Measurements from ENCODE around the gene GRB2. TPM values are rescaled to one million over a fixed set of nuclear protein-coding genes. Genes with fewer than 3 reads are reported as not detected.
"Not testable (repeated sequence)": the region's sequence is repeated elsewhere in the genome, so short reads cannot be mapped to it uniquely, and the experiment has no call there.

Gene GRB2
- total RNA-seq, 1 experiment from 2014 or later = 133 TPM

- DNase-seq (ENCODE audit: low read depth) = no peak
These were observed 86.8 kb downstream of the GRB2 start for GRCh38 chr17:75318615-75319222.

DNA sequence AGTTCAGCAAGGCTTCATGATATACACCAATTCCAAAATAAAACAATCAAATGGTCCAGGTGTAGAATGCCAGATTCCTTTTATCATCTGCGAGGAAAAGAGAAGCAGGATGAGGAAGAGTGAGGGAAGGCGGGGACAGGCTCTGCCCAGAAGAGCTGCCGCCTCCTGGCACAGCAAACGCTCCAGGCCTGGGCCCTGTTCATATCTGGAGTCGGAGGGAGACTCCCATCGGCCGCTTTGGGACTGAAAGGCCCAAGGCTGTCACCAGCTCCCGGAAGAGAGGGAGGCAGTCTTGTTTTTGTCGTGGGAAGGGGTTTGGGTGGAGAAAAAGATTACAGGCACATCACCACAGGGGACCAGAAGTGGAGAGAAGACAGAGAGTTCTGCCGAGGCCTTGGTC is 87.3 kb downstream of the GRB2 start:
- no peak for DNase-seq (ENCODE audit: low read depth)

GRCh38 chr17:75317671-75318070 is 87.8 kb downstream of the GRB2 start:
- no peak for DNase-seq (ENCODE audit: low read depth)

DNA sequence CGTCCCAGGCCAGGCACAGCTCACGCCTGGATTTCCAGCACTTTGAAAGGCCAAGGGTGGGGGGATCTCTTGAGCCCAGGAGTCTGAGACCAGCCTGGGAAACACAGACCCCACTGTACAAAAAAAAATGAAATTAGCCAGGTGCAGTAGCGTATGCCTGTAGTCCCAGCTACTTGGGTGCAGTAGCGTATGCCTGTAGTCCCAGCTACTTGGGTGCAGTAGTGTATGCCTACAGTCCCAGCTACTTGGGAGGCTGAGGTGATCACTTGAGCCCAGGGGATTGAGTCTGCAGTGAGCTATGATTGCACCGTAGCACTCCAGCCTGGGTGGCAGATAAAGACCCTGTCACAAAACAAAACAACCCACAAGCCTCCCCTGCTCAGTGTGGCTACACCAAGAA is 89.2 kb downstream of the GRB2 start:
- no peak for DNase-seq (ENCODE audit: low read depth)

DNA sequence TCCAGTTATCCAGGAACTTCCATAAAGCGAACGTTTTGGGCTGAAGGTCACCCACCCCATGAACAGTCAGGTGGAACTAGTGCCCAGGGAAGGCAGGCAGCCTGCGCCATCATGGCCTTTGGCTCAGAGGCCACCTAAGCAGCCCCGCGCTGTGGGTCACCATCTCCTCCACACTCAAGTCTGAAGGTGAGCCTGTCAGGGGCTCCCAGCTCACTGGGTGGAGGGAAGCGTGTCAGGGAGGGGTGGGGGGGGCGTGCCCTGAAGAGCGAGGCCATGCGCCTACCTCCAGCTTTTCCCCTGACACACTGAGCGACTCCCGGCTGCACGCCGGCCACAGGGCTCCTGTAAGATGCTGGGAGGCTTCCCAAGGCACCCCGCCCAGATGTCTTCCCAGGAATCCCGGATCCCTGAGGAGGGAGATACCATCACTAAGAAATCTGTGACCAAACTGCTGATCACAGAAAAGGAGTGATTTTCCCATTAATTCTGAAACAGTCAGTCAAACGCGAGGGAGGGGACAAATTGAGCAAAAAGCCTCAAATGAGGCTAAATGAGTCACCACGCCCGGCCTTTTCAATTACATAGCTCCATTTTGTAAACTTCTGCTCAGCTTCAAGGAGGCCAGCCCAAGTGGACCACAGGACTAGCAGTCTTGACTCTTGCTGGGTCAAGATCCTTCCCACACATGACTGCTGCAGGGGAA is 89.8 kb downstream of the GRB2 start:
- DNase-seq (ENCODE audit: low read depth) = no peak

DNA sequence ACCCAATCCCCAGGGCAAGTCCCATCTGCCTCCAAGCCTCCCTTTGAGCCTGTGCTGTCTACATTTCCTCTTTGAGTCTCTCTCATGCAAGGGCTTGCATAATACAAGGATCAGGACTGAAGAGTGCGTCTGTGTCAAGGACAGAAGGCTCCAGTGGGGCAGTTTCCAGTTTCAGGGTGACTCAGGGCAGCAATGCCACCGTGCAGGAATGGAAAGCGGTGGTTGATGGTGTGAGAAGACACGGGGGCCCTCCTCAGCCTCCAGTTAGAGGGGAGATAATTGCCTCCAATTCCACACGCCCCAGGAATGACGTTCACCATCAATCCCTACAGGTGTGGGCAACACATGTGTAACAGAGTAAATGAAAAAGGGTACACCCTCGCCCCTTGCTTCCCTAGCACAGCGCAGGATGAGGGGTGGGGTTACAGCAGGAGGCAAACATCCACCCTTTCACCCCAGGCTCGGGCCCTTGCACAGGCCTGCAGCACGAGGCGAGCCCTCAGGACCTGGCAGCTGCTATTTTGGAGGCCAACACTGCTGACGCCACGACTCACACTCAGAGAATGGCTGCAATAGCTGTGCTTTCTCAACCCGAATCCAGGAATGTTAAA is 91.4 kb downstream of the GRB2 start:
- no peak for DNase-seq (ENCODE audit: low read depth)

- DNase-seq (ENCODE audit: low read depth) = no peak
These were observed 96.5 kb downstream of the GRB2 start for GRCh38 chr17:75308732-75309629.

DNA sequence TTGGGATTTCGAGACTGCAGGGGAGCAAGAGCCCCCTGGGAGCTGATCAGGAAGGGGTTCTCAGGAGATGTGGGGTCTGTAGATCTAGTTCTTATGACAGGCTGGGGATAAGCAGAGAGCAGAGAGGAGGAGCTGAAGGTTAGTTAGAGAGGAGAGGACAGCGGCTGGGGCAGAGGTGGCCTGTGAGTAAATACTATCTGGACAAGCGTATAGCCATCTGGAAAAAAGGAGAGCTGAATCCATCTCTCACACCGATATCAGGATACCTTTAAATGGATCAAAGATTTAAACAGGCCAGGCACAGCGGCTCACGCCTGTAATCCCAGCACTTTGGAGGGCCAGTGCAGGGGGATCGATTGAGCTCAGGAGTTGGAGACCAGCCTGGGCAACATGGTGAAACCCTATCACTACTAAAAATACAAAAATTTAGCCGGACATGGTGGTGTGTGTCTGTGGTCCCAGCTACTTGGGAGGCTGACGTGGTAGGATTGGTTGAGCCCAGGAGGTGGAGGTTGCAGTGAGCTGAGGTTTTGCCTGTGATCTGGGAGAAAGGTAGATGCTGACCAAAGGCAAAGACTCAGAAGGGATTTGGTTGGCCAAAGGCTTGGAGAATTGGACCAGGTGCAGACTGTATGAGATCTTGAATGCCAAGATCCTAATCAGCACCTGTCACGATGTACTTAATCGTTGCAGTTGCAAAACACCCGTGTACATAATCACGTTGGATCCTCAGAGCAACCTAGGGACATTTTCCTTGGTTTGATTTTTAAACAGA is 97.3 kb downstream of the GRB2 start:
- DNase-seq (ENCODE audit: low read depth) = no peak

DNA sequence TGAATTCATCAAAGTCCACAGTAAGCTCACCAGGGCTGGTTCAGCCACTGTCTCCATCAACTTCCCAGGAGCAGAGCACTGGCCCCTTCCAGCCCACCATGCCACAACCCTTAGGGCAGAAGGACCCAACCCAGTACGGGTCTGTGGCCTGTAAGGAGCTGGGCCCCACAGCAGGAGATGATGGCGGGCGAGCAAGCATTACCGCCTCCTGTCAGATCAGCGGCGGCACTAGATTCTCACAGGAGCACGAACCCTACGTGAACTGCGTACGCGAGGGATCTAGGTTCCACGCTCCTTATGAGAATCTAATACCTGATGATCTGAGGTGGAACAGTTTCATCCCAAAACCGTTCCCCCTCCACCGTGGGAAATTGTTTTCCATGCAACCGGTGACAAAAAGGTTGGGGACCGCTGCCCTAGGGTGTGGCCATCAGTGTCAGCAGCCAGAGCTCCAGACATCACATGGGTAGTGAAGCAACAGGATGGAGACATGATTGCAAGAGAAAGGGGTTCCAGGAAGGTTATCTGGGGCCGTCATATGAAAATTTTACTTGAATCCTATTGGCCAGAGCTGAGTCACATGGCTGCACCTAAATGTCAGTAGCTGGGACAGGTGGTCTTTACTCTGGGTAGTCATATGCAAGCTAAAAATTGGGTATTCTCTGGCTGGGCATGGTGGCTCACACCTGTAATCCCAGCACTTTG is 103.8 kb downstream of the GRB2 start:
- no peak for DNase-seq (ENCODE audit: low read depth)

DNA sequence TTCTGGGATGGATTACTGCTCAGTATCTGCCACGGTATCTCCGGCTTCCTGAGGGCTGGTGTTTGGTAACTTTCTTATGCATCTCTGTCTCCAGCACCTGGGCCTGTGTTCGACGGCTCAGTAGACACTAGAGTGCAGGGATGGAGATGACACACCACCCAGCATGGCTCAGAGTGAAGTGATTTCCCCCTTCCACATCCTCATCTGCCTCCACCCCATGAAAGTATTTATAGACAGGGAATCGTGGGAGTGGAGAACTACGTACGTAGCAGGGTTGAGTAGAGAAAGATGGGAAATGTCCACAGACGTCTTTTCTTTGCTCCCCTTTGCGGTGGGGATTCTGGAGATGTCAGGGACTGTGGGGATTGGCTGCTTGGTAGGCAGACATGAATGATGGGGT is 104.4 kb downstream of the GRB2 start:
- DNase-seq (ENCODE audit: low read depth) = no peak

GRCh38 chr17:75300280-75300679 is 105.2 kb downstream of the GRB2 start:
- no peak for DNase-seq (ENCODE audit: low read depth)

DNA sequence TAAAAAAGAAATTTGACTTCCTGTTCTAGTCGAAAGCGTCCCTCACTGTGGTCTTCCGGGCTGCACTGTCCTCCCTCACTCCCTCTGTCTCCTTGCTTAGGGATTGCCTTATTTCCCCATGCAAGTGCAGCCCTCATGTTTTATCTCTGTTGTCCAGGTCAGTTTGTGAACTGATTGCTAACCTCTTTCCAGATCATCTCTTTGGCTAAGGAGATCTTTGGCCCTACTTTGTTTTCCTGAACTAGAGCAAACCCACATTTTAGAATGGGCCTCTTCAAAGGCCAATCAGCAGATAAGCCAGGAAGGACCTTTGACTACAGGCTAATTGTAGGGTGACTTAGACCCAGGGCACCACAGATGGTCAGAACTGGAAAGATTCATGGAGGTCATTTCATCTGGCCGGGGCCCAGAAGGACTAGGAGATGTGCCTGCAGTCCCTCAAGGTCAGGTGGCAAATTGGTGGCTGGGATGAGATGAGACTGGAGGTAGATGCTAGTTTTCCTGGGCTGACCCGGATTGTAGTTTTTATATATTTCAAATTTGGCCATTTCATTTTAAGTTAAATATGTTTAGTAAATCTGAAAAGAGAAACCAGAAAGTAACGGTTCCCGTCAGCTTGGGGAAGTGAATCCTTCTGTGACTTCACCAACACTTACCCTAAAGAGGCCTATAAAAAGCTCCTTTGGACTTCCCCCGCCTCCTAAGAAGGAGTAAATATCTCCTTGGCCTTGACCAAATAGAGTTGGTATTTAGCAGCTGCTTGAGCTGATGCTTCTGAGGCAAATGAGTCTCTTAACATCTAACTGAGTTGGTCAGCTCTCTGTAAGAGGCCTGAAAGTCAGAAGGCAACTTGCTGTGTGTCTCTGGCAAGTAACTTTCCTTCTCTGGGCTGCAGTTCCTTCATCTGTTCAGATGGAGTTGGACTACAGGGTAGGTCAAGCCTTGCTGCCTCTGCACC is 110.0 kb downstream of the GRB2 start:
- no peak for DNase-seq (ENCODE audit: low read depth)

GRCh38 chr17:75292810-75293448 is 112.5 kb downstream of the GRB2 start:
- DNase-seq (ENCODE audit: low read depth) = not testable (repeated sequence)

DNA sequence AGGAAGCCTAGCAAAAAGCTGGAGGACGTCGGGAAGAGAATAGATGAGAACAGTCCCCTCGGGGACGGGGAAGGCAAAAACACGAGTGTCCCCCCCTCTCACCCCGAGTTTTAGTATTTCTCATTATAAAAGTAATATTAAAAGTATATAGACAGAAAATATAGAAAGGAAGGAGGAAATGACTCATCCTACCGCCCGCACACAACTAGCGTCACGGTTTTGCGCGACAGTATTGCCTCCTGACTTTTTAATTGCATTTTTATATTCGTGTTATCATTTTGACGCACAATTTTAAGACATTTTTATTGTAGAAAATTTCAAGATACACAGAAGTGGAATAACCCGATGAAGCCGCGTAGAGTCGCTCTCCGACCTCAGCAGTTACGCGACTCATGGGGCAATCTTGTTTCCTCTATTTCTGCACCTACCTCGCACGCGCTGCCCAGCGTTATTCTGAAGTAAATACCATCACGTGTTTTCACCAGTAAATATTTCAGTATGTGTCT is 115.6 kb downstream of the GRB2 start:
- peak; percentile 57 for DNase-seq (ENCODE audit: low read depth)

GRCh38 chr17:75289115-75289831 is 116.2 kb downstream of the GRB2 start, which contains the start of gene SLC25A19:
SLC25A19 (minus strand) TSS chr17:75289433; CDS start chr17:75286764, 2,669 bp downstream.
- peak; percentile 99 for DNase-seq (ENCODE audit: low read depth)

DNA sequence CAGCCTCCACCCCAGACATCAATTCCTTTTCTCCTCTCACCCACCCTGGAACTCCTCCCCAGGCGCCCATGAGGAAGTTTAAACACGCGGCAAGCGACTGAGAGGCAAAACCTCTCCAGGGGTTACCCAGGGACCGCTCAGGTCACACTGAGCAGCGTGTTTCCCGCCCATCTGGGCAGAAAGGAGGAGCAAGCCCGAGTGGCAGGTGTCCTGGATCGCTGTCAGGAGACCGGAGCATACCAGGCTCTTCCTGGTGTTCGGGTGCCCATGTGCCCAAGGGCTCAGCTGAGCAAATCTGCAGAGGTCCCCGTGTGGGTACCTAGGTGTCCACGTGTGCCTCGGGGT is 116.7 kb downstream of the GRB2 start:
- DNase-seq (ENCODE audit: low read depth) = no peak

DNA sequence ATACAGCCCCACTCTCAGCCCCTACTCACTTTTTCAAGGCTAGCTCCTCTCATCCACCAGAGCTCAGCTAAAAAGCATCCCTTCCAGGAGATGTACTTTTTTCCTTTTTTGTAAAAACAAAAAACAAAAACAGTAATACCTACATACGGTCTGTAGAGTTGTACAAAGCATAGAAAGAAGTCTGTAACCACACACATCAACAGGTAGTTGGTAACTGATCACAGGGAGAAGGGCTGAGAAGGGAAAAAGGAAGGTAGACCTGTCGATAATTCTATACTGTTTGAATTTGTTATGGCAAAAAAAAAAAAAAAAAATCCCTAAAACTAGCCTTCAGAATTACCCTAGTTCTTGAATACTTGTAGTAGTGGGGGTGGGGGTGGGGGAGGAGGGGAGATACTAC is 117.1 kb downstream of the GRB2 start:
- no peak for DNase-seq (ENCODE audit: low read depth)

GRCh38 chr17:75287221-75287620 is 118.3 kb downstream of the GRB2 start:
- no peak for DNase-seq (ENCODE audit: low read depth)

Data from Daoy (cell line).